GM12878 (cell line): ENCODE results near the gene CDH15. TPM values are rescaled to one million over a fixed set of nuclear protein-coding genes. Genes with fewer than 3 reads are reported as not detected.

Source experiments
- ATAC-seq: fragments of 200-7000 bp; cut with Tn5 transposase; 3 replicates; pipeline ENCODE4 v1.9.1; 2020; ENCODE audit warnings: mild to moderate bottlenecking, moderate library complexity
- BruUV-seq: library from RNA; stranded (reverse); fragments of 400-500 nt; replicated peaks from 2 replicates; lab custom pipeline; 2021; lab: Mats Ljungman, UMichigan
- CTCF ChIA-PET: fragments of 300-600 bp; sonication (Branson Sonifier 250); formaldehyde crosslinking; extraction: SDS; loops from one replicate; lab custom pipeline; 2021; ENCODE audit warnings: inconsistent platforms; lab: Yijun Ruan, JAX
- POLR2A ChIA-PET: fragments of 350-600 bp; formaldehyde crosslinking; extraction: SDS; loops from one replicate; lab custom pipeline; 2021; ENCODE audit warnings: inconsistent platforms; lab: Charles Lee
- RAD21 ChIA-PET: fragments of 300-600 bp; sonication (Branson Sonifier 250); formaldehyde crosslinking; loops from one replicate; lab custom pipeline; 2023; ENCODE audit warnings: antibody characterized with exemption; ENCODE audit not compliant: unreplicated experiment; lab: Charles Lee
- SMC1A ChIA-PET: fragments of 300-600 bp; sonication (Branson Sonifier 250); formaldehyde crosslinking; loops from one replicate; lab custom pipeline; 2023; ENCODE audit not compliant: unreplicated experiment, uncharacterized antibody; lab: Charles Lee
- DNase-seq: peaks from one replicate; pipeline ENCODE4 v3.0.0-alpha.2; 2011; ENCODE audit warnings: low read depth, low spot score
- FAIRE-seq: peaks from 3 replicates; lab custom pipeline; 2011; peaks lifted over from hg19 to GRCh38; lab: Jason Lieb, UNC
- H2AFZ ChIP-seq: 2 replicates; pipeline ENCODE4 v1.6.0; 2011; ENCODE audit warnings: low read depth, low read length, control low read depth; ENCODE audit not compliant: control insufficient read depth
- H3K27ac ChIP-seq: 2 replicates; pipeline ENCODE4 v1.5.1; 2011; ENCODE audit warnings: control low read depth; ENCODE audit not compliant: control insufficient read depth, insufficient read depth
- H3K27me3 ChIP-seq, 2 experiments: replicated peaks in 1 of 2; 2 replicates each; pipeline versions ENCODE4 v1.6.0 to v1.6.1; 2011; ENCODE audit warnings: low read length in 1 of 2; ENCODE audit not compliant: control insufficient read depth in 2 of 2, insufficient read depth in 2 of 2
- H3K36me3 ChIP-seq, 2 experiments: 2 replicates each; pipeline ENCODE4 v1.5.1; 2011; ENCODE audit warnings: low read length in 1 of 2; ENCODE audit not compliant: control insufficient read depth in 2 of 2, insufficient read depth in 2 of 2
- H3K4me1 ChIP-seq: 2 replicates; pipeline ENCODE4 v1.6.1; 2011; ENCODE audit warnings: mild to moderate bottlenecking, low read length, moderate library complexity, mixed read lengths; ENCODE audit not compliant: control insufficient read depth, insufficient read depth
- H3K4me2 ChIP-seq: 2 replicates; pipeline ENCODE4 v1.6.0; 2011; ENCODE audit warnings: control low read depth; ENCODE audit not compliant: control insufficient read depth, insufficient read depth
- H3K4me3 ChIP-seq: fragments of 200-600 bp; sonication (generic); 2 replicates; pipeline ENCODE4 v1.5.1; 2016
- H3K79me2 ChIP-seq: 2 replicates; pipeline ENCODE4 v1.6.0; 2011; ENCODE audit warnings: low read length; ENCODE audit not compliant: control insufficient read depth, insufficient read depth
- H3K9ac ChIP-seq: 2 replicates; pipeline ENCODE4 v1.8.0; 2011; ENCODE audit warnings: low read length, control low read depth, mixed read lengths; ENCODE audit not compliant: control insufficient read depth, insufficient read depth
- H3K9me3 ChIP-seq: replicated peaks from 3 replicates; pipeline ENCODE4 v1.5.1; 2011; ENCODE audit warnings: mild to moderate bottlenecking, low read length; ENCODE audit not compliant: control insufficient read depth, insufficient read depth
- H4K20me1 ChIP-seq: 2 replicates; pipeline ENCODE4 v1.6.0; 2011; ENCODE audit not compliant: control insufficient read depth, insufficient read depth
- BCL11A ChIP-seq: IDR thresholded peaks from 2 replicates; pipeline ENCODE4 v1.6.1; 2011; ENCODE audit warnings: low read depth, low read length
- ELK1 ChIP-seq: IDR thresholded peaks from 2 replicates; pipeline ENCODE4 v1.6.1; 2012; ENCODE audit warnings: low read depth, low read length, improper control_type of control experiment
- NR2C2 ChIP-seq: IDR thresholded peaks from 2 replicates; pipeline ENCODE4 v1.6.1; 2011; ENCODE audit warnings: borderline replicate concordance, low read depth; ENCODE audit not compliant: control insufficient read depth, insufficient read length
- TCF12 ChIP-seq: IDR thresholded peaks from 2 replicates; pipeline ENCODE4 v1.6.1; 2011; ENCODE audit warnings: low read depth, mild to moderate bottlenecking, low read length
- WRNIP1 ChIP-seq: IDR thresholded peaks from 2 replicates; pipeline ENCODE4 v1.6.1; 2011; ENCODE audit warnings: low read depth, low read length, improper control_type of control experiment, borderline replicate concordance
- WGBS: methylation state at CpG from one replicate; pipeline ENCODE4 v1.1.6; 2016; ENCODE audit warnings: low lambda C conversion rate; ENCODE audit not compliant: insufficient replicate concordance, insufficient coverage; ENCODE audit errors: missing lambda C conversion rate; 5-methylcytosine and 5-hydroxymethylcytosine counted together
- in situ Hi-C: fragments of 300-500 bp; cut with MboI; formaldehyde crosslinking; loops from 9 replicates; pipeline ENCODE4 v1.14.3; 2018; ENCODE audit warnings: mixed read lengths
- intact Hi-C: fragments of 100-400 bp; cut with micrococcal nuclease; formaldehyde crosslinking; loops from one replicate; pipeline ENCODE4 v1.14.2; 2022; ENCODE audit not compliant: unreplicated experiment
- polyA plus RNA-seq, 11 experiments: library from polyadenylated mRNA; depleted of rRNA in 4 of 11; unstranded in 6 of 11; stranded (reverse) in 5 of 11; fragments of >200 nt; fragmentation: Nextera tagmentation in 4 of 11; fragmentation: Illumina TruSeq in 1 of 11; extraction: Ambion mirVana in 4 of 11; extraction: Trizol in 1 of 11; gene quantifications; 1 replicate in 1 of 11; 2 replicates in 10 of 11; pipeline versions ENCODE4 v1.2.1 to v1.2.3, GENCODE V29; 2011 to 2016; ENCODE audit warnings: inconsistent platforms in 2 of 11, missing spikeins in 2 of 11, low read depth in 1 of 11
- total RNA-seq, 4 experiments: library from RNA; depleted of rRNA in 3 of 4; stranded (reverse); fragments of >200 nt in 3 of 4; fragmentation: Illumina TruSeq in 1 of 4; extraction: Trizol in 1 of 4; gene quantifications; 2 replicates each; pipeline versions ENCODE4 v1.2.1 to v1.2.3, GENCODE V29; 2013 to 2021
- TF ChIP-seq, protein P1 (sequence below): IDR thresholded peaks from 2 replicates; pipeline ENCODE4 v1.6.1; 2011; ENCODE audit warnings: low read depth, low read length, improper control_type of control experiment, borderline replicate concordance
- TF ChIP-seq, protein P2 (sequence below): fragments of 450-650 bp; IDR thresholded peaks from 2 replicates; pipeline ENCODE4 v1.6.1; 2018; ENCODE audit warnings: borderline replicate concordance, mild to moderate bottlenecking; ENCODE audit not compliant: partially characterized antibody
- TF ChIP-seq, protein P3 (sequence below): fragments of 450-650 bp; IDR thresholded peaks from 2 replicates; pipeline ENCODE4 v1.6.1; 2016; ENCODE audit warnings: mild to moderate bottlenecking

The CDH15 gene
- total and polyA plus RNA-seq, 10 of the 15 experiments (the other 5 are each of a cell fraction or from before 2014, with no cell fraction given): 0.02 to 0.06 TPM; not detected in 8

- Histone ChIP-seq H3K4me1 (no peaks in the 10 kb centered on the region), H3K27ac (no peak overlapping the region), H3K36me3 (no peaks in the 10 kb centered on the region), H3K9ac (no peak overlapping the region), H3K9me3 (no peaks in the 10 kb centered on the region), H3K4me2 (no peak overlapping the region), H4K20me1 (no peaks in the 10 kb centered on the region), H3K4me3 (no peak overlapping the region), H3K79me2 (no peaks in the 10 kb centered on the region), H3K27me3 (peaks cover 1 to 3% of the 10 kb centered on the region in 2 experiments; a peak in 2 of 4 replicates), H2AFZ (no peak overlapping the region)
- POLR2A ChIA-PET: no interaction called here
- FAIRE-seq (no peak), DNase-seq (no peak), ATAC-seq (no peak)
- CTCF ChIA-PET: no interaction called here
- in situ Hi-C loops (no loop called here), intact Hi-C loops (no loop called here)
- RAD21 ChIA-PET: no interaction called here
- BruUV-seq: no TSS peak
- TF ChIP-seq WRNIP1: no peak
- TF ChIP-seq TCF12: no peak
- no peak for TF ChIP-seq NR2C2
- TF ChIP-seq, protein P1, sequence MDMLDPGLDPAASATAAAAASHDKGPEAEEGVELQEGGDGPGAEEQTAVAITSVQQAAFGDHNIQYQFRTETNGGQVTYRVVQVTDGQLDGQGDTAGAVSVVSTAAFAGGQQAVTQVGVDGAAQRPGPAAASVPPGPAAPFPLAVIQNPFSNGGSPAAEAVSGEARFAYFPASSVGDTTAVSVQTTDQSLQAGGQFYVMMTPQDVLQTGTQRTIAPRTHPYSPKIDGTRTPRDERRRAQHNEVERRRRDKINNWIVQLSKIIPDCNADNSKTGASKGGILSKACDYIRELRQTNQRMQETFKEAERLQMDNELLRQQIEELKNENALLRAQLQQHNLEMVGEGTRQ: no peak
- TF ChIP-seq, protein P2, sequence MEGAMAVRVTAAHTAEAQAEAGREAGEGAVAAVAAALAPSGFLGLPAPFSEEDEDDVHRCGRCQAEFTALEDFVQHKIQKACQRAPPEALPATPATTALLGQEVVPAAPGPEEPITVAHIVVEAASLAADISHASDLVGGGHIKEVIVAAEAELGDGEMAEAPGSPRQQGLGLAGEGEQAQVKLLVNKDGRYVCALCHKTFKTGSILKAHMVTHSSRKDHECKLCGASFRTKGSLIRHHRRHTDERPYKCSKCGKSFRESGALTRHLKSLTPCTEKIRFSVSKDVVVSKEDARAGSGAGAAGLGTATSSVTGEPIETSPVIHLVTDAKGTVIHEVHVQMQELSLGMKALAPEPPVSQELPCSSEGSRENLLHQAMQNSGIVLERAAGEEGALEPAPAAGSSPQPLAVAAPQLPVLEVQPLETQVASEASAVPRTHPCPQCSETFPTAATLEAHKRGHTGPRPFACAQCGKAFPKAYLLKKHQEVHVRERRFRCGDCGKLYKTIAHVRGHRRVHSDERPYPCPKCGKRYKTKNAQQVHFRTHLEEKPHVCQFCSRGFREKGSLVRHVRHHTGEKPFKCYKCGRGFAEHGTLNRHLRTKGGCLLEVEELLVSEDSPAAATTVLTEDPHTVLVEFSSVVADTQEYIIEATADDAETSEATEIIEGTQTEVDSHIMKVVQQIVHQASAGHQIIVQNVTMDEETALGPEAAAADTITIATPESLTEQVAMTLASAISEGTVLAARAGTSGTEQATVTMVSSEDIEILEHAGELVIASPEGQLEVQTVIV: no peak
- TF ChIP-seq, protein P3, sequence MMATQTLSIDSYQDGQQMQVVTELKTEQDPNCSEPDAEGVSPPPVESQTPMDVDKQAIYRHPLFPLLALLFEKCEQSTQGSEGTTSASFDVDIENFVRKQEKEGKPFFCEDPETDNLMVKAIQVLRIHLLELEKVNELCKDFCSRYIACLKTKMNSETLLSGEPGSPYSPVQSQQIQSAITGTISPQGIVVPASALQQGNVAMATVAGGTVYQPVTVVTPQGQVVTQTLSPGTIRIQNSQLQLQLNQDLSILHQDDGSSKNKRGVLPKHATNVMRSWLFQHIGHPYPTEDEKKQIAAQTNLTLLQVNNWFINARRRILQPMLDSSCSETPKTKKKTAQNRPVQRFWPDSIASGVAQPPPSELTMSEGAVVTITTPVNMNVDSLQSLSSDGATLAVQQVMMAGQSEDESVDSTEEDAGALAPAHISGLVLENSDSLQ: no peak
- no peak for TF ChIP-seq ELK1
- TF ChIP-seq BCL11A: no peak
- 69% methylated on average over 21 of the region's 21 CpGs for WGBS
- SMC1A ChIA-PET: no interaction called here
These were observed 24.1 kb downstream of the CDH15 start for GRCh38 chr16:89195521-89196171.
